GM12878 (cell line): ENCODE data around the gene DOK4. TPM values are rescaled to one million over a fixed set of nuclear protein-coding genes. Genes with fewer than 3 reads are reported as not detected.

Experiments used
- ATAC-seq: fragments of 200-7000 bp; cut with Tn5 transposase; 3 replicates; pipeline ENCODE4 v1.9.1; 2020; ENCODE audit warnings: mild to moderate bottlenecking, moderate library complexity
- BruUV-seq: library from RNA; stranded (reverse); fragments of 400-500 nt; replicated peaks from 2 replicates; lab custom pipeline; 2021; lab: Mats Ljungman, UMichigan
- CTCF ChIA-PET: fragments of 300-600 bp; sonication (Branson Sonifier 250); formaldehyde crosslinking; extraction: SDS; loops from one replicate; lab custom pipeline; 2021; ENCODE audit warnings: inconsistent platforms; lab: Yijun Ruan, JAX
- POLR2A ChIA-PET: fragments of 350-600 bp; formaldehyde crosslinking; extraction: SDS; loops from one replicate; lab custom pipeline; 2021; ENCODE audit warnings: inconsistent platforms; lab: Charles Lee
- RAD21 ChIA-PET: fragments of 300-600 bp; sonication (Branson Sonifier 250); formaldehyde crosslinking; loops from one replicate; lab custom pipeline; 2023; ENCODE audit warnings: antibody characterized with exemption; ENCODE audit not compliant: unreplicated experiment; lab: Charles Lee
- SMC1A ChIA-PET: fragments of 300-600 bp; sonication (Branson Sonifier 250); formaldehyde crosslinking; loops from one replicate; lab custom pipeline; 2023; ENCODE audit not compliant: unreplicated experiment, uncharacterized antibody; lab: Charles Lee
- DNase-seq: peaks from one replicate; pipeline ENCODE4 v3.0.0-alpha.2; 2011; ENCODE audit warnings: low read depth, low spot score
- FAIRE-seq: peaks from 3 replicates; lab custom pipeline; 2011; peaks lifted over from hg19 to GRCh38; lab: Jason Lieb, UNC
- H2AFZ ChIP-seq: 2 replicates; pipeline ENCODE4 v1.6.0; 2011; ENCODE audit warnings: low read depth, low read length, control low read depth; ENCODE audit not compliant: control insufficient read depth
- H3K27ac ChIP-seq: 2 replicates; pipeline ENCODE4 v1.5.1; 2011; ENCODE audit warnings: control low read depth; ENCODE audit not compliant: control insufficient read depth, insufficient read depth
- H3K27me3 ChIP-seq, 2 experiments: replicated peaks in 1 of 2; 2 replicates each; pipeline versions ENCODE4 v1.6.0 to v1.6.1; 2011; ENCODE audit warnings: low read length in 1 of 2; ENCODE audit not compliant: control insufficient read depth in 2 of 2, insufficient read depth in 2 of 2
- H3K36me3 ChIP-seq, 2 experiments: 2 replicates each; pipeline ENCODE4 v1.5.1; 2011; ENCODE audit warnings: low read length in 1 of 2; ENCODE audit not compliant: control insufficient read depth in 2 of 2, insufficient read depth in 2 of 2
- H3K4me1 ChIP-seq: 2 replicates; pipeline ENCODE4 v1.6.1; 2011; ENCODE audit warnings: mild to moderate bottlenecking, low read length, moderate library complexity, mixed read lengths; ENCODE audit not compliant: control insufficient read depth, insufficient read depth
- H3K4me2 ChIP-seq: 2 replicates; pipeline ENCODE4 v1.6.0; 2011; ENCODE audit warnings: control low read depth; ENCODE audit not compliant: control insufficient read depth, insufficient read depth
- H3K4me3 ChIP-seq: fragments of 200-600 bp; sonication (generic); 2 replicates; pipeline ENCODE4 v1.5.1; 2016
- H3K79me2 ChIP-seq: 2 replicates; pipeline ENCODE4 v1.6.0; 2011; ENCODE audit warnings: low read length; ENCODE audit not compliant: control insufficient read depth, insufficient read depth
- H3K9ac ChIP-seq: 2 replicates; pipeline ENCODE4 v1.8.0; 2011; ENCODE audit warnings: low read length, control low read depth, mixed read lengths; ENCODE audit not compliant: control insufficient read depth, insufficient read depth
- H3K9me3 ChIP-seq: replicated peaks from 3 replicates; pipeline ENCODE4 v1.5.1; 2011; ENCODE audit warnings: mild to moderate bottlenecking, low read length; ENCODE audit not compliant: control insufficient read depth, insufficient read depth
- H4K20me1 ChIP-seq: 2 replicates; pipeline ENCODE4 v1.6.0; 2011; ENCODE audit not compliant: control insufficient read depth, insufficient read depth
- ASH2L ChIP-seq: fragments of 300-600, 200-600 bp; sonication (generic); IDR thresholded peaks from 2 replicates; pipeline ENCODE4 v1.6.1; 2017; ENCODE audit warnings: low read depth, mild to moderate bottlenecking, borderline replicate concordance
- CUX1 ChIP-seq: IDR thresholded peaks from 2 replicates; pipeline ENCODE4 v1.6.1; 2012; ENCODE audit warnings: improper control_type of control experiment, low read depth, low read length; ENCODE audit not compliant: insufficient replicate concordance
- FOXK2 ChIP-seq: fragments of 450-650 bp; IDR thresholded peaks from 2 replicates; pipeline ENCODE4 v1.6.1; 2017; ENCODE audit warnings: mild to moderate bottlenecking, moderate library complexity
- PAX8 ChIP-seq: fragments of 450-650 bp; IDR thresholded peaks from 2 replicates; pipeline ENCODE4 v1.6.1; 2017; ENCODE audit warnings: mild to moderate bottlenecking, moderate library complexity
- SIX5 ChIP-seq: IDR thresholded peaks from 2 replicates; pipeline ENCODE4 v1.6.1; 2011; ENCODE audit warnings: mild to moderate bottlenecking, low read depth, low read length, moderate library complexity; ENCODE audit not compliant: severe bottlenecking
- SKIL ChIP-seq: fragments of 450-650 bp; IDR thresholded peaks from 2 replicates; pipeline ENCODE4 v1.6.1; 2017; ENCODE audit warnings: mild to moderate bottlenecking, low read depth, inconsistent platforms; ENCODE audit not compliant: poor library complexity, severe bottlenecking
- ZBTB40 ChIP-seq: fragments of 450-650 bp; IDR thresholded peaks from 2 replicates; pipeline ENCODE4 v1.6.1; 2016; ENCODE audit warnings: mild to moderate bottlenecking, moderate library complexity, borderline replicate concordance
- ZNF207 ChIP-seq: fragments of 450-650 bp; IDR thresholded peaks from 2 replicates; pipeline ENCODE4 v1.6.1; 2014; ENCODE audit warnings: antibody characterized with exemption, mild to moderate bottlenecking, borderline replicate concordance
- WGBS: methylation state at CpG from one replicate; pipeline ENCODE4 v1.1.6; 2016; ENCODE audit warnings: low lambda C conversion rate; ENCODE audit not compliant: insufficient replicate concordance, insufficient coverage; ENCODE audit errors: missing lambda C conversion rate; 5-methylcytosine and 5-hydroxymethylcytosine counted together
- in situ Hi-C: fragments of 300-500 bp; cut with MboI; formaldehyde crosslinking; loops from 9 replicates; pipeline ENCODE4 v1.14.3; 2018; ENCODE audit warnings: mixed read lengths
- intact Hi-C: fragments of 100-400 bp; cut with micrococcal nuclease; formaldehyde crosslinking; loops from one replicate; pipeline ENCODE4 v1.14.2; 2022; ENCODE audit not compliant: unreplicated experiment
- polyA plus RNA-seq, 11 experiments: library from polyadenylated mRNA; depleted of rRNA in 4 of 11; unstranded in 6 of 11; stranded (reverse) in 5 of 11; fragments of >200 nt; fragmentation: Nextera tagmentation in 4 of 11; fragmentation: Illumina TruSeq in 1 of 11; extraction: Ambion mirVana in 4 of 11; extraction: Trizol in 1 of 11; gene quantifications; 1 replicate in 1 of 11; 2 replicates in 10 of 11; pipeline versions ENCODE4 v1.2.1 to v1.2.3, GENCODE V29; 2011 to 2016; ENCODE audit warnings: inconsistent platforms in 2 of 11, missing spikeins in 2 of 11, low read depth in 1 of 11
- total RNA-seq, 4 experiments: library from RNA; depleted of rRNA in 3 of 4; stranded (reverse); fragments of >200 nt in 3 of 4; fragmentation: Illumina TruSeq in 1 of 4; extraction: Trizol in 1 of 4; gene quantifications; 2 replicates each; pipeline versions ENCODE4 v1.2.1 to v1.2.3, GENCODE V29; 2013 to 2021
- TF ChIP-seq, protein P1 (sequence below): fragments of 450-650 bp; IDR thresholded peaks from 2 replicates; pipeline ENCODE4 v1.6.1; 2017; ENCODE audit warnings: mild to moderate bottlenecking

Gene DOK4
- total and polyA plus RNA-seq, 10 of the 15 experiments (the other 5 are each of a cell fraction or from before 2014, with no cell fraction given): 0.20 to 7.0 (median 2.4) TPM; not detected in 1

GRCh38 chr16:57516773-57517172 is 30.5 kb upstream of the DOK4 start:
- ChIA-PET SMC1A (interaction anchor here (1.4 to 6.1 kb wide), 5 partner anchors 11 to 99 kb away, joined by 3 to 51 read pairs (median 5); no protein-coding TSS in a partner anchor), POLR2A (no interaction called here), RAD21 (interaction anchor here (5.1 kb wide), 1 partner anchor 99 kb away, joined by 49 read pairs; no protein-coding TSS in a partner anchor), CTCF (interaction anchor here (0.9 to 6.0 kb wide), 4 partner anchors 9 to 96 kb away, joined by 3 to 174 read pairs (median 27); partner anchors contain the start of gene POLR2C)
- Histone ChIP-seq H3K79me2 (no peaks in the 10 kb centered on the region), H3K4me1 (peaks cover 4% of the 10 kb centered on the region; the same call in 1 of the 2 replicates), H2AFZ (no peak overlapping the region), H3K36me3 (peaks cover 0 to 3% of the 10 kb centered on the region in 2 experiments; a peak in 2 of 4 replicates), H3K27me3 (no peaks in the 10 kb centered on the region), H3K4me2 (no peak overlapping the region), H3K4me3 (no peak overlapping the region), H4K20me1 (no peaks in the 10 kb centered on the region; the same call in 1 of the 2 replicates), H3K9ac (no peak overlapping the region), H3K27ac (no peak overlapping the region), H3K9me3 (no peaks in the 10 kb centered on the region)
- intact Hi-C loops: loop anchor here (5.0 kb wide), 1 partner anchor 54 kb away; the partner anchor contains the start of gene POLR2C
- in situ Hi-C loops: loop anchor here (5.0 kb wide), 2 partner anchors 99 to 214 kb away; no protein-coding TSS in a partner anchor
- 56% methylated on average over 3 of the region's 3 CpGs for WGBS
- BruUV-seq: no TSS peak
- DNase-seq: no peak
- FAIRE-seq: no peak
- no peak for ATAC-seq
- TF ChIP-seq, protein P1, sequence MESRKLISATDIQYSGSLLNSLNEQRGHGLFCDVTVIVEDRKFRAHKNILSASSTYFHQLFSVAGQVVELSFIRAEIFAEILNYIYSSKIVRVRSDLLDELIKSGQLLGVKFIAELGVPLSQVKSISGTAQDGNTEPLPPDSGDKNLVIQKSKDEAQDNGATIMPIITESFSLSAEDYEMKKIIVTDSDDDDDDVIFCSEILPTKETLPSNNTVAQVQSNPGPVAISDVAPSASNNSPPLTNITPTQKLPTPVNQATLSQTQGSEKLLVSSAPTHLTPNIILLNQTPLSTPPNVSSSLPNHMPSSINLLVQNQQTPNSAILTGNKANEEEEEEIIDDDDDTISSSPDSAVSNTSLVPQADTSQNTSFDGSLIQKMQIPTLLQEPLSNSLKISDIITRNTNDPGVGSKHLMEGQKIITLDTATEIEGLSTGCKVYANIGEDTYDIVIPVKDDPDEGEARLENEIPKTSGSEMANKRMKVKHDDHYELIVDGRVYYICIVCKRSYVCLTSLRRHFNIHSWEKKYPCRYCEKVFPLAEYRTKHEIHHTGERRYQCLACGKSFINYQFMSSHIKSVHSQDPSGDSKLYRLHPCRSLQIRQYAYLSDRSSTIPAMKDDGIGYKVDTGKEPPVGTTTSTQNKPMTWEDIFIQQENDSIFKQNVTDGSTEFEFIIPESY: no peak
- TF ChIP-seq SIX5 (no peak), ASH2L (no peak), ZNF207 (no peak), FOXK2 (no peak), PAX8 (no peak), ZBTB40 (no peak), SKIL (no peak), CUX1 (no peak)
